GM12878 (cell line): ENCODE results near the gene ZNF165. TPM values are rescaled to one million over a fixed set of nuclear protein-coding genes. Genes with fewer than 3 reads are reported as not detected.

Experiments
- ATF7 ChIP-seq: fragments of 450-650 bp; IDR thresholded peaks from 2 replicates; pipeline ENCODE4 v1.6.1; 2016; ENCODE audit warnings: low read depth, mild to moderate bottlenecking
- BACH1 ChIP-seq: fragments of 450-650 bp; IDR thresholded peaks from 2 replicates; pipeline ENCODE4 v1.6.1; 2017; ENCODE audit warnings: mild to moderate bottlenecking, borderline replicate concordance
- CBFB ChIP-seq: IDR thresholded peaks from 2 replicates; pipeline ENCODE4 v1.6.1; 2016; ENCODE audit warnings: antibody characterized with exemption, low read depth
- CBX3 ChIP-seq: fragments of 200-600 bp; sonication (generic); IDR thresholded peaks from 2 replicates; pipeline ENCODE4 v1.6.1; 2016; ENCODE audit warnings: low read depth, borderline replicate concordance
- CBX5 ChIP-seq: sonication (generic); IDR thresholded peaks from 2 replicates; pipeline ENCODE4 v1.6.1; 2016; ENCODE audit warnings: low read depth, moderate library complexity, mild to moderate bottlenecking, inconsistent platforms
- CEBPZ ChIP-seq: fragments of 150-350 bp; IDR thresholded peaks from 2 replicates; pipeline ENCODE4 v1.6.1; 2016; ENCODE audit warnings: low read depth, low read length
- CHD4 ChIP-seq: fragments of 200-600 bp; sonication (generic); IDR thresholded peaks from 2 replicates; pipeline ENCODE4 v1.6.1; 2016; ENCODE audit warnings: mild to moderate bottlenecking
- CREM ChIP-seq: IDR thresholded peaks from 2 replicates; pipeline ENCODE4 v1.6.1; 2014; ENCODE audit warnings: antibody characterized with exemption, low read depth
- FOXK2 ChIP-seq: fragments of 450-650 bp; IDR thresholded peaks from 2 replicates; pipeline ENCODE4 v1.6.1; 2017; ENCODE audit warnings: mild to moderate bottlenecking, moderate library complexity
- HCFC1 ChIP-seq: fragments of 150-350 bp; IDR thresholded peaks from 2 replicates; pipeline ENCODE4 v1.6.1; 2014; ENCODE audit warnings: low read length
- HDAC6 ChIP-seq: fragments of 200-600 bp; sonication (generic); IDR thresholded peaks from one replicate; pipeline ENCODE4 v1.8.0; 2017; ENCODE audit warnings: antibody characterized with exemption; ENCODE audit not compliant: unreplicated experiment
- JUND ChIP-seq: IDR thresholded peaks from 2 replicates; pipeline ENCODE4 v1.6.1; 2012; ENCODE audit warnings: low read depth, mild to moderate bottlenecking, low read length, improper control_type of control experiment, moderate library complexity
- MEF2A ChIP-seq: IDR thresholded peaks from 2 replicates; pipeline ENCODE4 v1.6.1; 2011; ENCODE audit warnings: low read depth, mild to moderate bottlenecking, low read length, moderate library complexity; ENCODE audit not compliant: insufficient read depth
- NR2C2 ChIP-seq: IDR thresholded peaks from 2 replicates; pipeline ENCODE4 v1.6.1; 2011; ENCODE audit warnings: borderline replicate concordance, low read depth; ENCODE audit not compliant: control insufficient read depth, insufficient read length
- PBX3 ChIP-seq: IDR thresholded peaks from 2 replicates; pipeline ENCODE4 v1.6.1; 2011; ENCODE audit warnings: mild to moderate bottlenecking, low read depth, low read length, moderate library complexity; ENCODE audit not compliant: insufficient replicate concordance
- PML ChIP-seq: IDR thresholded peaks from 2 replicates; pipeline ENCODE4 v1.6.1; 2012; ENCODE audit warnings: low read length, inconsistent platforms
- POLR2AphosphoS2 ChIP-seq: IDR thresholded peaks from 2 replicates; pipeline ENCODE4 v1.6.1; 2011; ENCODE audit warnings: low read depth, mild to moderate bottlenecking, low read length, improper control_type of control experiment, moderate library complexity
- RFX5 ChIP-seq: IDR thresholded peaks from 2 replicates; pipeline ENCODE4 v1.6.1; 2011; ENCODE audit warnings: low read depth, low read length, improper control_type of control experiment
- SPI1 ChIP-seq: IDR thresholded peaks from 2 replicates; pipeline ENCODE4 v1.6.1; 2011; ENCODE audit warnings: low read depth, mild to moderate bottlenecking, low read length, moderate library complexity, borderline replicate concordance; ENCODE audit not compliant: insufficient read depth
- TARDBP ChIP-seq: IDR thresholded peaks from 2 replicates; pipeline ENCODE4 v1.6.1; 2016; ENCODE audit warnings: borderline replicate concordance
- ZNF217 ChIP-seq: fragments of 450-650 bp; IDR thresholded peaks from 2 replicates; pipeline ENCODE4 v1.6.1; 2017; ENCODE audit warnings: antibody characterized with exemption, mild to moderate bottlenecking
- ZNF592 ChIP-seq: fragments of 450-650 bp; IDR thresholded peaks from 2 replicates; pipeline ENCODE4 v1.6.1; 2017; ENCODE audit warnings: mild to moderate bottlenecking, moderate library complexity
- polyA plus RNA-seq, 11 experiments: library from polyadenylated mRNA; depleted of rRNA in 4 of 11; unstranded in 6 of 11; stranded (reverse) in 5 of 11; fragments of >200 nt; fragmentation: Nextera tagmentation in 4 of 11; fragmentation: Illumina TruSeq in 1 of 11; extraction: Ambion mirVana in 4 of 11; extraction: Trizol in 1 of 11; gene quantifications; 1 replicate in 1 of 11; 2 replicates in 10 of 11; pipeline versions ENCODE4 v1.2.1 to v1.2.3, GENCODE V29; 2011 to 2016; ENCODE audit warnings: inconsistent platforms in 2 of 11, missing spikeins in 2 of 11, low read depth in 1 of 11
- total RNA-seq, 4 experiments: library from RNA; depleted of rRNA in 3 of 4; stranded (reverse); fragments of >200 nt in 3 of 4; fragmentation: Illumina TruSeq in 1 of 4; extraction: Trizol in 1 of 4; gene quantifications; 2 replicates each; pipeline versions ENCODE4 v1.2.1 to v1.2.3, GENCODE V29; 2013 to 2021

ZNF165 gene
- total and polyA plus RNA-seq, 10 of the 15 experiments (the other 5 are each of a cell fraction or from before 2014, with no cell fraction given): 1.1 to 5.0 (median 2.9) TPM

GRCh38 chr6:28104392-28105244 lies 24.2 kb downstream of the ZNF165 start (continued):
- TF ChIP-seq ZNF592 (no peak), CEBPZ (no peak), POLR2AphosphoS2 (peak; percentile 74), HCFC1 (peak; percentile 57), JUND (no peak), CREM (peak; percentile 77), CHD4 (no peak), SPI1 (peak; percentile 10; the same call in 1 of the 2 replicates), CBX5 (0 out of 2 replicates have a peak, but pooled peaks have one; percentile 49), MEF2A (no peak), PML (0 out of 2 replicates have a peak, but pooled peaks have one; percentile 74), TARDBP (no peak), ZNF217 (no peak), ATF7 (no peak), RFX5 (no peak), CBFB (no peak), BACH1 (peak; percentile 71; the same call in 1 of the 2 replicates), FOXK2 (no peak), CBX3 (no peak), PBX3 (no peak), NR2C2 (no peak), HDAC6 (peak; percentile 62)
